ENCODE measurements around the gene SASH1. TPM values are rescaled to one million over a fixed set of nuclear protein-coding genes. Genes with fewer than 3 reads are reported as not detected.

SASH1 gene
- total RNA-seq, 2 donors from 2014 or later, result 77.0 to 82.3 TPM

DNA sequence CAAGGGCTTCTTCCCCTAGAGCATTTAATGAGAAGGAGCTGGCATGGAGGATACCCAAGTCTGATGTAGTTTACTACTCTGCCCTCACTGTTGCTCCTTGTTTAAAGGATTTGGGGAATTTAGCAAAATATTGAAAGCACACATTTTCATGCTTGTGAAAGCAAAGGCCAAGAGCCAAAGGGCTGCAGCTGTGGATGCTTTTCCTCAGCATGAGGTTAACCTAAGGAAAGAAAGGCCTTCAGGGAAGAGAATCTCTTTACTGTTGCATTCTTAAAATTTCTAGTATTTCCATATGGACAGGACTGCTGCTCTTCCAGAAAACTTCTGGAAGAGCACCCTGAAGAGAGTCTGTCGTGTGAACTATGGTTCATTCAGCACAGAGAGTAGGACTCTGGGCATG lies 45.9 kb upstream of the SASH1 start:
- H3K4me1 ChIP-seq (ENCODE audit: control insufficient read depth in 1 of 2, low read depth in 2 of 2), result peaks cover 3 to 21% of the 10 kb centered on the region in 2 donors
- no peaks in the 10 kb centered on the region for H3K9me3 ChIP-seq
- no peak for DNase-seq (ENCODE audit: low spot score)
- H3K27me3 ChIP-seq (replicated peaks; ENCODE audit: insufficient read depth), result no peaks in the 10 kb centered on the region
- TF ChIP-seq, protein P1, sequence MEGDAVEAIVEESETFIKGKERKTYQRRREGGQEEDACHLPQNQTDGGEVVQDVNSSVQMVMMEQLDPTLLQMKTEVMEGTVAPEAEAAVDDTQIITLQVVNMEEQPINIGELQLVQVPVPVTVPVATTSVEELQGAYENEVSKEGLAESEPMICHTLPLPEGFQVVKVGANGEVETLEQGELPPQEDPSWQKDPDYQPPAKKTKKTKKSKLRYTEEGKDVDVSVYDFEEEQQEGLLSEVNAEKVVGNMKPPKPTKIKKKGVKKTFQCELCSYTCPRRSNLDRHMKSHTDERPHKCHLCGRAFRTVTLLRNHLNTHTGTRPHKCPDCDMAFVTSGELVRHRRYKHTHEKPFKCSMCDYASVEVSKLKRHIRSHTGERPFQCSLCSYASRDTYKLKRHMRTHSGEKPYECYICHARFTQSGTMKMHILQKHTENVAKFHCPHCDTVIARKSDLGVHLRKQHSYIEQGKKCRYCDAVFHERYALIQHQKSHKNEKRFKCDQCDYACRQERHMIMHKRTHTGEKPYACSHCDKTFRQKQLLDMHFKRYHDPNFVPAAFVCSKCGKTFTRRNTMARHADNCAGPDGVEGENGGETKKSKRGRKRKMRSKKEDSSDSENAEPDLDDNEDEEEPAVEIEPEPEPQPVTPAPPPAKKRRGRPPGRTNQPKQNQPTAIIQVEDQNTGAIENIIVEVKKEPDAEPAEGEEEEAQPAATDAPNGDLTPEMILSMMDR (IDR thresholded peaks at IDR 0.05), result no peak
- H3K4me3 ChIP-seq, result no peak overlapping the region
- ATAC-seq (ENCODE audit: insufficient number of reproducible peaks, low FRiP score, low read depth), result no peak
- H3K36me3 ChIP-seq, result no peaks in the 10 kb centered on the region
- no peak overlapping the region for H3K27ac ChIP-seq

DNA sequence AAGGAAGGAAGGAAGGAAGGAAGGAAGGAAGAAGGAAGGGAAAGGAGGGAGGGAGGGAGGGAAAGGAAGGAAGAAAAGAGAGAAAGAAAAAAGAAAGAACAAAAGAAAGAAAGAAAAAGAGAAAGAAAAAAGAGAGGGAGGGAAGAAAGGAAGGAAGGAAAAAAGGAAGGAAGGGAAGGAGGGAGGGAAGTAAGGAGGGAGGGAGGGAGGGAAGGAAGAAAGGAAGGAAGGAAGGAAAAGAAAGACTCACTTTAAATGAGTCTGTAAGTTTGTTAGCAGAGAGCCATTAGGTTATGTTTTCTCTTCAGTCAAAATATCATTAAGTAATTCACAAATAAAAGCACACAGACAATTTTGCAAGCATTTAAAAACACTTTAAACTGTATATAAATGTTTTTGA lies 44.0 kb upstream of the SASH1 start:
- ATAC-seq (ENCODE audit: insufficient number of reproducible peaks, low FRiP score, low read depth), result no peak

DNA sequence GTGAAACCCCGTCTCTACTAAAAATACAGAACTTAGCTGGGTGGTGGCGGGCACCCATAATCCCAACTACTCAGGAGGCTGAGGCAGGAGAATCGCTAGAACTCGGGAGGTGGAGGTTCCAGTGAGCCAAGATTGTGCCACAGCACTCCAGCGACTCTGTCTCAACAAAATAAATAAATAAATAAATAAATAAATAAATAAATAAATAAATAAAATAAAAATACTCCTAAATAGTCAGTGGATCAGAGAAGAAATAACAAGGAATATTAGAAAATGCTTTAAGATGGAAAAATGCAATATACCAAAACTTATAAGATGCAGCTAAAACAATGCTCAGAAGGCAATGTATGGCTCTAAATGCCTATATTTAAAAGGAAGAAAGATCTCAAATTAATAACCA lies 39.0 kb upstream of the SASH1 start:
- no peaks in the 10 kb centered on the region for H3K27me3 ChIP-seq (replicated peaks; ENCODE audit: insufficient read depth)
- ATAC-seq (ENCODE audit: insufficient number of reproducible peaks, low FRiP score, low read depth) (no peak), DNase-seq (ENCODE audit: low spot score) (no peak)
- no peaks in the 10 kb centered on the region for H3K4me1 ChIP-seq (ENCODE audit: control insufficient read depth in 1 of 2, low read depth in 2 of 2)
- no peaks in the 10 kb centered on the region for H3K9me3 ChIP-seq
- no peaks in the 10 kb centered on the region for H3K36me3 ChIP-seq
- H3K4me3 ChIP-seq, result no peak overlapping the region
- TF ChIP-seq, protein P1 (IDR thresholded peaks at IDR 0.05), result no peak
- H3K27ac ChIP-seq, result no peak overlapping the region

More for the DNA sequence above, 44.0 kb upstream of the SASH1 start:
- no peak overlapping the region for H3K27ac ChIP-seq
- H3K27me3 ChIP-seq (replicated peaks; ENCODE audit: insufficient read depth), result no peaks in the 10 kb centered on the region
- peaks cover 3 to 5% of the 10 kb centered on the region in 2 donors for H3K4me1 ChIP-seq (ENCODE audit: control insufficient read depth in 1 of 2, low read depth in 2 of 2)
- no peak overlapping the region for H3K4me3 ChIP-seq
- TF ChIP-seq, protein P1 (IDR thresholded peaks at IDR 0.05), result no peak
- no peaks in the 10 kb centered on the region for H3K36me3 ChIP-seq
- no peak for DNase-seq (ENCODE audit: low spot score)
- no peaks in the 10 kb centered on the region for H3K9me3 ChIP-seq

DNA sequence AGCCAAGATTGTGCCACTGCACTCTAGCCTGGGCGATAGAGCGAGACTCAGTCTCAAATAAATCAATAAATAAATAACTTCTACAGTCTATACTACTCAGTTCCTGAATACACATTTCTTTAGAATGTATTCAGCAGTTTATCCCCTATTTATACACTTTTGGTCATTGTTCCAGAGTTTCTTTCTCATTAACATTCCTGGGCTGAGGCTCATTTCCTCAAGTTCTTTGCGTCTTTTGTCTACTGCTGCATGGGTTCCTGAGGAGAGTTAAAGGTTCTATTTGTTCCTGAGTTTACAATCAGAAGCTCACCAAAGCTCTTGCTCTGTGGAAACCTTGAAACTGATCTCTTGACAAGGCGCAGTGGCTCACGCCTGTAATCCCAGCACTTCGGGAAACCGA lies 37.7 kb upstream of the SASH1 start:
- no peaks in the 10 kb centered on the region for H3K9me3 ChIP-seq
- H3K4me3 ChIP-seq, result no peak overlapping the region
- H3K27me3 ChIP-seq (replicated peaks; ENCODE audit: insufficient read depth), result no peaks in the 10 kb centered on the region
- TF ChIP-seq, protein P1 (IDR thresholded peaks at IDR 0.05), result no peak
- H3K27ac ChIP-seq, result no peak overlapping the region
- no peak for ATAC-seq (ENCODE audit: insufficient number of reproducible peaks, low FRiP score, low read depth)
- DNase-seq (ENCODE audit: low spot score), result no peak
- H3K36me3 ChIP-seq, result no peaks in the 10 kb centered on the region
- no peaks in the 10 kb centered on the region for H3K4me1 ChIP-seq (ENCODE audit: control insufficient read depth in 1 of 2, low read depth in 2 of 2)

DNA sequence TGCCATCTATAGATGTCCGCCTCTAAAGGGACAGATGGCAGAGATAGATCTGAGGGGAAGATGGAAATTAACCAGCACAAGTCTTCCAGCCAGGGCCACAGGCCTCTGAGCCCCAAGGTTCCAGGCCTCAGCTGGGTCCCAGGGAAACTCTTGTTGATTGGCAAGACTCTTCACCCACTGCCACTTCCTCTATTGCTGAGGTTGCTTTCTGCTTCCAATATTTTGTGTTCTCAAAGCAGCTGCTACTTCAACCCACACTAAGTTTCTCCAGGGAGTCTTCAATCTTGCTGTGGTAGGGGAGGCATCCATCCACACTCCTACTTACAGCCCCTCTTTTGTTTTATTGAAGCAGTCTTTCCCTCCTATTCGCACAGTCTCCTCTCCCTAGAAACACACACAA lies 36.4 kb upstream of the SASH1 start:
- Histone ChIP-seq H3K4me3 (no peak overlapping the region), H3K4me1 (ENCODE audit: control insufficient read depth in 1 of 2, low read depth in 2 of 2) (no peaks in the 10 kb centered on the region), H3K9me3 (no peaks in the 10 kb centered on the region), H3K27me3 (replicated peaks; ENCODE audit: insufficient read depth) (no peaks in the 10 kb centered on the region), H3K27ac (no peak overlapping the region), H3K36me3 (no peaks in the 10 kb centered on the region)
- TF ChIP-seq, protein P1 (IDR thresholded peaks at IDR 0.05), result no peak
- ATAC-seq (ENCODE audit: insufficient number of reproducible peaks, low FRiP score, low read depth) (no peak), DNase-seq (ENCODE audit: low spot score) (no peak)

Measured in thoracic aorta (tissue), 2 donors.